Tibial nerve (tissue), 3 donors: Measurements from ENCODE around the gene STK25.

Experiments
- EP300 ChIP-seq, 2 donors: sonication (generic); formaldehyde crosslinking; IDR thresholded peaks; one replicate each; pipeline ENCODE4 v1.6.1; 2017; ENCODE audit warnings: antibody characterized with exemption in 2 of 2, mild to moderate bottlenecking in 1 of 2
- POLR2A ChIP-seq, 2 donors: fragments of 450-650 bp; IDR thresholded peaks; one replicate each; pipeline ENCODE4 v1.6.1; 2017; ENCODE audit warnings: antibody characterized with exemption in 2 of 2, mild to moderate bottlenecking in 2 of 2, moderate library complexity in 2 of 2

DNA sequence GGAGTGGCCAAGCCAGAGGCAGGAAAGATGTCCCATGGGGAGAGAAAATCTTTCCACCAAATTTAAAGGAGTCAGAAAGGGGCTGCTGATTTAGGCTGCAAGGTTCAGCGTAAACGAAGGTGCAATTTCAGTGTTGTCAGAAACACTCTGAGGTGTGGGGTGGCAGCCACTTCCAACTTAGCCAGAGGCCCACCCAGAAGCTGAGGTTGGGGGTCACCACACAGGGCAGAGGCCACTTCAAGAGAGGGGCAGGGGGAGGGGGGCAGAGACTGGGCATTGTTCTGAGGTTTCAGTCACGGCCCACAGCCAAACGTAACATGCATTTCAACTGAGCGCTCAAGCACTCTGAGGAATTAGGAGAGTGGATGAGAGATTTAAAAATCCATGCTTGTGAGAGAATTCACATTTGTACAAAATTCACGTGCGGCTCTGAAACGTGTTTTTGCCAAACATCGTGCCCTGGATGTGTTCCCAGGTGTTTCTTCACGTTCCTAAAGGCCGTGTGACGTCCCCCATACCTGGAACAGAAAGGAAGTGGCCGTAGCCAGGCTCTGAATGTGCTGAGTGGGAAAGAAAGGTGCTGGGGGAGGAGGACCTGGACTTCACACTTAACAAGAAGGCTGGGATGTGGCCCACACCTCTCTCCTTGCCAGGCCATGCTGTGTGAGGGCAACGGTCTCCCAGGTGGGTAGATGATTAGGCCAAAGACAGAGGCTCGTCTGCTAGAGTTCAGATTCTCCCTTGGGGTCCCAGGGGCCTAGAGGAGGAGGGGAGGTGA, 30.6 kb upstream of the STK25 start:
- TF ChIP-seq POLR2A (IDR thresholded peaks at IDR 0.05) (no peak), EP300 (IDR thresholded peaks at IDR 0.05) (no peak)
